ENCODE data around the gene MAN1A1. TPM values are rescaled to one million over a fixed set of nuclear protein-coding genes. Genes with fewer than 3 reads are reported as not detected.
"Not testable (repeated sequence)": the region's sequence is repeated elsewhere in the genome, so short reads cannot be mapped to it uniquely, and the experiment has no call there.

Gene MAN1A1
- total RNA-seq, 2 donors from 2014 or later: 98.6 to 115 TPM

DNA sequence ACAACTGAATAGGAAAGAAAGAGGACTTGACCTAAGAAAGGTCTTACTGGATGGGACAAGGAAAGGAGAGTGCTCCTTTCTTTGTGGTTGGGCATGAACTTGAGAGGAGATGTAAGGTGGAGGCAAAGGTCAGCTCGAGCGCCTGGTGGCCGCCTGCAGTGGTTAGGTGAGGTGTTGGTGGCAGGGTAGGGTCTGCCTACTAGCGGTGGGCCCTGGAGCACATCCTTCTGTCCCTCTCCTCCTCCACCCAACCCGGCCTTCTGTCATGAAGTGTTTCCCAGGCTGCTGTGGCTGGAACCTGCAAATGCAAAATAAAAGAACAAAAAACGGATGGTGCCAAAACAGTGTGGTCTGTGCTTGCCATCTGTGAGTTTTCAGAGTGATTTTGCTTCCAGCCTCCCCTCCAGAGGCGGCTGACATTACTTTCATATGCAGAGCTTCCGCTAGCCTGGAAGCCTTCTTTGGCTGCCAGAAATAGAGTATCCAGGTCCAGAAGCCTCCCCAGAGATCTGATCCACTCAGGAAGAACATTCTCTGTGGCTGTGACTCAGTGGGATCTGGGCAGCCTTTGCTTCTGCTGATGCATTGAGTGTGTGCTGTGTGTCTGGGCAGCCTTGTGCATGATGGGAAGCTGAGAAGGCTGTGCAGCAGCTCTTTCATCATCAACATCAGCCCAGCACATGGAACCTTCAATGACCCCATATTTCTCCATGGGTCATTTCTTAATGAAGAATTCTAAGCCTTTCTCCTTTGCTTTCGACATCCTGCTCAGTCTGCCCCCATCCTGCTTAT is 191.3 kb downstream of the MAN1A1 start:
- TF ChIP-seq, protein P1, sequence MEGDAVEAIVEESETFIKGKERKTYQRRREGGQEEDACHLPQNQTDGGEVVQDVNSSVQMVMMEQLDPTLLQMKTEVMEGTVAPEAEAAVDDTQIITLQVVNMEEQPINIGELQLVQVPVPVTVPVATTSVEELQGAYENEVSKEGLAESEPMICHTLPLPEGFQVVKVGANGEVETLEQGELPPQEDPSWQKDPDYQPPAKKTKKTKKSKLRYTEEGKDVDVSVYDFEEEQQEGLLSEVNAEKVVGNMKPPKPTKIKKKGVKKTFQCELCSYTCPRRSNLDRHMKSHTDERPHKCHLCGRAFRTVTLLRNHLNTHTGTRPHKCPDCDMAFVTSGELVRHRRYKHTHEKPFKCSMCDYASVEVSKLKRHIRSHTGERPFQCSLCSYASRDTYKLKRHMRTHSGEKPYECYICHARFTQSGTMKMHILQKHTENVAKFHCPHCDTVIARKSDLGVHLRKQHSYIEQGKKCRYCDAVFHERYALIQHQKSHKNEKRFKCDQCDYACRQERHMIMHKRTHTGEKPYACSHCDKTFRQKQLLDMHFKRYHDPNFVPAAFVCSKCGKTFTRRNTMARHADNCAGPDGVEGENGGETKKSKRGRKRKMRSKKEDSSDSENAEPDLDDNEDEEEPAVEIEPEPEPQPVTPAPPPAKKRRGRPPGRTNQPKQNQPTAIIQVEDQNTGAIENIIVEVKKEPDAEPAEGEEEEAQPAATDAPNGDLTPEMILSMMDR (IDR thresholded peaks at IDR 0.05): no peak
- DNase-seq (ENCODE audit: low spot score): no peak
- Histone ChIP-seq H3K36me3 (no peaks in the 10 kb centered on the region), H3K27me3 (replicated peaks; ENCODE audit: insufficient read depth) (no peaks in the 10 kb centered on the region), H3K27ac (no peak overlapping the region), H3K4me3 (no peak overlapping the region), H3K9me3 (no peaks in the 10 kb centered on the region), H3K4me1 (ENCODE audit: control insufficient read depth in 1 of 2, low read depth in 2 of 2) (no peaks in the 10 kb centered on the region)
- ATAC-seq (ENCODE audit: insufficient number of reproducible peaks, low FRiP score, low read depth): peak; percentile 4

DNA sequence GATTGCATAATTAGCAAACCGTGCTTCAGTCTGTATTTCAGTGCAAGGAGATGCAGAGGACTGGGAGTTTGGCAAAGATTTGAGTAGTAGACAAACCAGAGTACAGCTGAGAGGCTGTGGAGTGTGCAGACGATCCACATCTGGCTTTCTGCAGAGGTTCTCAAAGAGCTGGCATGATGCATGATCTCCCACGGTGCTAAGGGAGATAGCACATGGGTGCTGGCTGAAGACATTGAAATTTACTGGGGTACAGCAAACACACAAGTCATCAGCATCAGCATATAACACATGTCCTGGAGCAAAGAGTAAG is 192.1 kb downstream of the MAN1A1 start:
- ATAC-seq (ENCODE audit: insufficient number of reproducible peaks, low FRiP score, low read depth) (no peak), DNase-seq (ENCODE audit: low spot score) (no peak)
- H3K36me3 ChIP-seq: no peaks in the 10 kb centered on the region
- TF ChIP-seq, protein P1 (IDR thresholded peaks at IDR 0.05): no peak
- no peak overlapping the region for H3K4me3 ChIP-seq
- no peaks in the 10 kb centered on the region for H3K27me3 ChIP-seq (replicated peaks; ENCODE audit: insufficient read depth)
- no peaks in the 10 kb centered on the region for H3K9me3 ChIP-seq
- no peak overlapping the region for H3K27ac ChIP-seq
- H3K4me1 ChIP-seq (ENCODE audit: control insufficient read depth in 1 of 2, low read depth in 2 of 2): no peaks in the 10 kb centered on the region

DNA sequence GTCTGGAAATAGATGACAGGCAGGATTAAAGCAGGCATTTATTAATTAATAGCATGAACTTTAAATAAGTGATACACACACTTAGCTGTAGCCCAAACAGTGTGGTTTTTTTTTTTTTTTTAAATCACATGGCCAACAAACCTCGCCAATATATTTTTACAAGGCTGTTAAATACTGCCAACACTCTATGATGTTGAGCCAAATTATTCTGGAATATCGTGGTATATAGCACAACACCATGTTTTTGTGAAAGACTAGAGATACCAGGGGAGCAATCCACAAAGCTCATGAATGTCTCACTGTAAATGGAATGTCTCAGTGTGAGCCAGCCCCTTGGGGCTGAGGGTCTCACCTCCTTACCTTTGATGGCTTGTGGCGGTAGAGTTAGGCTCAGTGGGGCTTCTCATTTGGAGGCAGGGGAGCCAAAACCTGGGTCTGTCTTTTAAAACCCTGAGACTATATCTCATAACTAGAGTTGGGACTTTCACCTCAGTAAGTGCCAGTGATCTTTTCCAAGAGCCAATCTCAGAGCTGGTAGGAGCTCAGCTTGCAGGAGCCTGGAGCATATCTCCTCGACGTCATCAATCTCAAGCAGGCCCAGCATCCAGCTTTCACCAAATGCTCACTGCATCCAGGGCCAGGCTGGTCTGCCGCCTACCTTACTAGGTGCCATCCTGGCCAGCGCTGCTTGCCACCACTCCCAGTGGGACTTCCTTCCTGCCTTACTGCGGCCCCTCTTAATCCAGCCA is 192.6 kb downstream of the MAN1A1 start:
- Histone ChIP-seq H3K27ac (no peak overlapping the region), H3K4me3 (no peak overlapping the region), H3K27me3 (replicated peaks; ENCODE audit: insufficient read depth) (no peaks in the 10 kb centered on the region), H3K36me3 (no peaks in the 10 kb centered on the region), H3K9me3 (no peaks in the 10 kb centered on the region), H3K4me1 (ENCODE audit: control insufficient read depth in 1 of 2, low read depth in 2 of 2) (no peaks in the 10 kb centered on the region)
- no peak for DNase-seq (ENCODE audit: low spot score)
- ATAC-seq (ENCODE audit: insufficient number of reproducible peaks, low FRiP score, low read depth): no peak
- TF ChIP-seq, protein P1 (IDR thresholded peaks at IDR 0.05): no peak

DNA sequence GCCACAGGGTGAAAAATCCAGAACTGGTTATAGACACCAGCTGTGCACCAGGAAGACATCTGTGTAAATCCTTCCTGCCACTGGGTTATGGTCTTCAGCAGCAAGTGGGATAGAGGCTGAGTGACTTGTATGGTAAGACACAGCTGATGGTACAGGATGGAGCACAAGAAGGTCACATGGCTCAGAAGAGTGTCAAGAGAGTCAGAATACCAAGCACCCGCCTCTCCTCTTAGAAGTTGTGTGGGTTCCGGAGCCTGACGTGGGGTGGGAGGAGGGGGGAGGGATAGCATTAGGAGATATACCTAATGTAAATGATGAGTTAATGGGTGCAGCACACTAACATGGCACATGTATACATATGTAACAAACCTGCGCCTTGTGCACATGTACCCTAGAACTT is 193.5 kb downstream of the MAN1A1 start:
- not testable (repeated sequence) for H3K27ac ChIP-seq; H3K27me3 ChIP-seq (replicated peaks; ENCODE audit: insufficient read depth); DNase-seq (ENCODE audit: low spot score); H3K9me3 ChIP-seq; H3K4me1 ChIP-seq (ENCODE audit: control insufficient read depth in 1 of 2, low read depth in 2 of 2); ATAC-seq (ENCODE audit: insufficient number of reproducible peaks, low FRiP score, low read depth); H3K4me3 ChIP-seq; H3K36me3 ChIP-seq

DNA sequence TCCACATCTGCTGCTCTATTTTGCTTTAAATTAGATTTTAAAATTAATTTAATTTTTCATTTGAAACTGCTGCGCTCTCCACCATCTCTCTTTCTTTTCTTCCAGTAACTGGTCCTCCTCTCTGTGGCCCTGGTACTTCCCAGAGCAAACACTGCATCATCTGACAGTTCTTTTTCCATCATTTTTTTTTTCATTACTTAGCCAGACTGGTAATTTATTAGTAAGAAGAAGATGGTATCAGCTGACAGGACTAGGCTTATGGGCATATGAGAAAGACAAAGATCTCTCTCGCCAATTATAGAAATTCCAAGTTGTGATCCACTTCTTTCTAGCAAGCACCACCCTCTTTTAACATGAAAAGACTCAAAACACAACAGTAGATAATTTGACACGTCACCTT is 197.4 kb downstream of the MAN1A1 start:
- Histone ChIP-seq H3K36me3 (no peaks in the 10 kb centered on the region), H3K27ac (no peak overlapping the region), H3K9me3 (no peaks in the 10 kb centered on the region), H3K4me3 (no peak overlapping the region), H3K4me1 (ENCODE audit: control insufficient read depth in 1 of 2, low read depth in 2 of 2) (peaks cover 5 to 17% of the 10 kb centered on the region in 2 donors), H3K27me3 (replicated peaks; ENCODE audit: insufficient read depth) (no peaks in the 10 kb centered on the region)
- TF ChIP-seq, protein P1 (IDR thresholded peaks at IDR 0.05): no peak
- DNase-seq (ENCODE audit: low spot score) (no peak), ATAC-seq (ENCODE audit: insufficient number of reproducible peaks, low FRiP score, low read depth) (no peak)
